OCI-M2 (cell line): ENCODE data around the gene ABLIM2.

ENCODE experiments used
- DNase-seq: peaks from one replicate; lab custom pipeline; 2025; ENCODE audit not compliant: unreplicated experiment; lab: John Stamatoyannopoulos, UW

The ABLIM2 gene

DNA sequence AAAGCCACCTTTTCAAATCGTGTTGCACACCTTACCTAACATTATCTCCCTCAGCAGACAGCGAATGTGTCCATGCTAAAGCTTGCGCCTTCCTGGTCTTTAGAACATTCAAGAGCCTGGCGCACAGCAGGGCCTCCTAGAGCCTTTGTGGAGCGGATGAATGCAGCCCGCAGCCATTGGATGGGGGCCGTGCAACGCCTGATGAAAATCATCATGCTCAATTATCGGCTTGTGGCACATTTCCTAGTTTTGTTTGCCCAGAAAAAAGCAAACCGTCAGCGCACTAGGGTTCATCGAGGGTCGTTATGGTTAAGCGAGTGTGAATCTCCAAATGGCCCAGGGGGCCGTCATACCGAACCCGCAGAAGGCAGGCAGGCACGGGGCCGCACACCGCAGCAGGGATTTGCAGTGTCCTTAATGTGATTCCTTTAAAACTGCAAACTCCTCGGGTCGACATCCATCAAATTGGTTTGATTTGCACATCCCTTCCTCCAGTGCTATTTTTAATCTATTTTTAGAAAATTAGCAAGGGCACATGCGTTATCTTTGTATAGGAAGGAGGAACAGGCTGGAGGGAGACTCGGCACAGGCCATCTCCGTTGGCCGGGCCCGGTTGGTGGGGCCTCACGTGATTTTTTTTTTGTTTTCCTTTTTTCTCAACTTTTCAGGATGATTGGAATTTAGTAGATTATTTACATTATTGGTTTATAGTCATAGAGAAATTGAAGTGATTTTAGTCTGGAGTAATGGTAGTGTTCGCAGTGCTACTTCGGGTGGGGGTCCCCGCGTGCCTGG lies 53.1 kb downstream of the ABLIM2 start:
- no peak for DNase-seq

GRCh38 chr4:8104491-8105305 lies 53.9 kb downstream of the ABLIM2 start:
- no peak for DNase-seq

DNA sequence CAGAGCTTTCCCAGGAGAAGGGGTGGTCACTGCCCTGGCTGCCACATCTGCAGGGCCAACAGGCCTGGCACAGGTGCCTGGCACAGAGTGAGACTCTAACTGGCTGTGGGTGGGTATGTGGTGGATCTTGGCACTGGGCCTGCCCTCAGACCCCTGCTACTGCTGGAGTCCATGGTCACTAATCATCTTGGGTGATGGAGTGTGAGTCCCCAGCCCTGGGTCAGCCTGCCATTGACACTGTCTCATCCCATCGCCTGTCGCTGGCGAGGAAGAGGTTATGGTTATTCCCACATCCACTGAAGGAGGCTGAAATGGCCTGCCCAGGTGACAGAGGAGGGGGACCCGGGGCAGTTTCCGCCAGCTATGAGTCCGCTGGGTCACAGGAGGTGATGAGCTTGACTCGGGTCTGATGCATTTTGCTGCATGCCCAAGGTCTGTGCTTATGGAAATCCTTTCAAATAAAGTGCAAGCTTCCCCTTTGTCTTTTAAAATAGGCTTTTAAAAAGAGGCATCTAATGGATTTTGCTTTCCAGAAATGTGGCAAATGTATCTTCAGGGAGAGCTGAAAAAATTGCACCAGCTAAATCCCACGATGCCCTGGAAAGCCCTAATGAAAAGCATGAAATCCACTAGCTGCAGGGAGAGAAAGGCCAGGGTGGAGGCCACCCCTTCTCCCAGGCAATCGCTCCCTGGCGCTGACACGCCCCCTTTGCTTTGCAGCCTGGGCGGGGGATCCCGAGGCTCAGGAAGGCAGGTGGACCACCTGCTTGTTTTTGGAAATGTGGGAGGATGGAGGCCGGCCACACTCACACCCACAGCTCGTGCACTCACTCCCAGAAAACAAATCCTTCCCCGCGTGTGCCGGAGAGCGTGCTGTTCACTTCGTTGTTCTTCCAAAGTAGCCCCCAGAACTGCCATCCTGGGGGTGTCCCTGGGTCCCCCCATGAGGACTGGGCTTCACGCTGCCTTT lies 54.9 kb downstream of the ABLIM2 start:
- no peak for DNase-seq

DNA sequence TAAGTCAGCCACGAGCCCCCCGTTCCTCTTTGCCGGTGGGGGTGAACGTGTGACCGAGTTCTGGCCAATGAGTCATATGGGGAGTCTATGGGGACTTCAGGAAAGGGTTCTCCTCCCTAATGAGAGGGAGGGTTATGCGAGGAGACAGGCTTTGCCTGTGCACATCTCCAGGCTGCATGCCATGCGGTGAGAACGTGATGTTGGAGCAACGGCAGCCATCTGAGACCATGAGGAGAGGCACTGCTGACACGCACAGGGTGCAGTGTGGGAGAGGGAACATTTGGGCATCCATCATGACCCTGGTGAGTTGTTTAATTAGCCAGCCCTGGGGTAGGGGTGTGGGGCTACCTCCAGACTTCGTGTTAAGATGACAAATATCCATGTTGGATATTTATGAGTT lies 55.8 kb downstream of the ABLIM2 start:
- no peak for DNase-seq

- DNase-seq = no peak
Measured at GRCh38 chr4:8102076-8102355, 56.6 kb downstream of the ABLIM2 start.

- no peak for DNase-seq
Measured at GRCh38 chr4:8101213-8102075, 57.2 kb downstream of the ABLIM2 start.

DNA sequence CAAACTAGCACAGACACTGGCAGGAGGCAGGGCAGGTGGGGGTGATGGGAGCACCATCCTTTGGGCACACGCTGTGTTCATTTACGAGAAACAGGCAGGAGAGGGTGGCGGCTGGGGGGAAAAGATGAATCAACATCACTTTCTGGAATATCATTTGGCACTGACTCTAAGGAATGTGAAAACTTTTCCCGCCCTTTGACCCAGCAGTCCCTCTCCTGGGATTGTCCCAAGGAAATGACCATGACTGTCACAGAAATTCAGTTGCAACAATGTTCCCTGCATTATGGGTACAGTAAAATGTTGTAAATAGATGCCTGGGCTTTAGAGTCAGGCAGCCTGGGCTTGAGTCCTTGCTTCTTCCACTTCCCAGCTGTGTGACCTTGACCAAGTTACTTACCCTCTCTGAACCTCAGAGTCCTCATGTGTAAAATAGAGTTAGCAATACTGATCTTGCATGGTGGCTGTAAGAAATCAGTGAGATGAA lies 58.6 kb downstream of the ABLIM2 start:
- DNase-seq = no peak

DNA sequence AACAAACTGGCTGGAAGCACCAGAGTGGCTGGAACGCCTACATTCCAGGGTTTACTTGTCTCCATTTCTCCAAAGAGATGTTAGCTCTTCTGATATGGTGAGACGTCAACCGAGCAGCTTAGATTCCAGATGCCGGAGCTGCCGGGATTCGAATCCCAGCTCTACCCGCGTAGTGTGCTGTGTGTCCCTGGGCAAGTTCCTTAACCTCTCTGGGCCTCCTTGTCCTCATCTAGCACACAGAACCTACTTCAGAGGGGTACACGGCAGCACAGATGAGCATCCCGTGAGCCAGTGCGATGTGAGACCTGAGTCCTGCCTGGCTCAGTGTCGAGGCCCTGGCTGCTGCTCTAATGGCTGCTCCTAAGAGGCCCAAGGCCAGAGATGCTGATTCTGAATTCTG lies 60.1 kb downstream of the ABLIM2 start:
- DNase-seq = no peak

DNA sequence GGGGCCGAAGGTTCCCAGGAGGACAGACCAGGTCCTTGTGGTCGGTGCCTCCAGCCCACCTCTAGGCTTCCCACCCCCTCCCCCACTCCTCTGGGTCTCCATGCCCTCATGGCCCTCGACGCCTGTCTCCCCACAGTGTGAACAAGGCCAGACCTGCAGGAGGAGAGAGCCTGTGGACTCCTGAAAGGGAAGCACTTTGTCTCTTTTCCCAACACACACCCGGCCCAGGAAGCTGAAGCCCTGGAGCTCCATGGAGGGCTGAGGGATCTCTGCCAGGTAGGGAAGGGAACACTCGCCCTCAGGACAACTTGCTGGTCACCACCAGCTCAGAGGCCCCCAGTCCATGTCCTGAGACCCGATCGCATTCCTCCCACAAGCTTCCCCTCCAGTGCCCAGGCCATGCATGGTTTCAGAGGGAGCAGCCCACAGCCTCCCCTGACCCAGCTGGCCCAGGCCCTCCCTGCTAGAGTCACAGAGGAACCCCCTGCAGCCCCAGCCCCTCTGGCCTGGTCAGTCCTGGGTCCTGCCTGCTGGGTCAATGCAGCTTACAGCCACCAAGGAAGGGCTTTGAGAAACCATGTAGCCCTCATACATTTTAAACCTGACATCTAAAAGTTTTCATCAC lies 60.8 kb downstream of the ABLIM2 start:
- DNase-seq = no peak

GRCh38 chr4:8097141-8097541 lies 61.5 kb downstream of the ABLIM2 start:
- DNase-seq = no peak

DNA sequence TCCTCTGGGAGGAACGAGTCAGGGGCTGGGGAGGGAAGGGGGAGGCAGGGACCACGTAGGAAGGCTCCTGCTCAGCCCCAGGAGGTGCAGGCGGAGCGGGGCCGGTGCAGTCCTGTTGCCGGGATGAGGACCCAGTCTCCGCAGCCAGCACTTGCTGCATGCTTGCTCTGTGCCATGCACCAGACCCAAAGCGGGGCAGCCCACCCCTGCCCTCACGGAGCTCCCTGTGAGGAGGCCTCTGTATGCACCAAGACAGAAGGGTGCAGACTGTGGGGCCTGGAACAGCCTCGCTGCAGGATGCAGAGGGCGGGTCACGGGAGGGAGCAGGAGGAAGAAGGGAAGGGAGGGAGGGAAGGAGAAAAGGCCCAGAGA lies 61.9 kb downstream of the ABLIM2 start:
- no peak for DNase-seq

DNA sequence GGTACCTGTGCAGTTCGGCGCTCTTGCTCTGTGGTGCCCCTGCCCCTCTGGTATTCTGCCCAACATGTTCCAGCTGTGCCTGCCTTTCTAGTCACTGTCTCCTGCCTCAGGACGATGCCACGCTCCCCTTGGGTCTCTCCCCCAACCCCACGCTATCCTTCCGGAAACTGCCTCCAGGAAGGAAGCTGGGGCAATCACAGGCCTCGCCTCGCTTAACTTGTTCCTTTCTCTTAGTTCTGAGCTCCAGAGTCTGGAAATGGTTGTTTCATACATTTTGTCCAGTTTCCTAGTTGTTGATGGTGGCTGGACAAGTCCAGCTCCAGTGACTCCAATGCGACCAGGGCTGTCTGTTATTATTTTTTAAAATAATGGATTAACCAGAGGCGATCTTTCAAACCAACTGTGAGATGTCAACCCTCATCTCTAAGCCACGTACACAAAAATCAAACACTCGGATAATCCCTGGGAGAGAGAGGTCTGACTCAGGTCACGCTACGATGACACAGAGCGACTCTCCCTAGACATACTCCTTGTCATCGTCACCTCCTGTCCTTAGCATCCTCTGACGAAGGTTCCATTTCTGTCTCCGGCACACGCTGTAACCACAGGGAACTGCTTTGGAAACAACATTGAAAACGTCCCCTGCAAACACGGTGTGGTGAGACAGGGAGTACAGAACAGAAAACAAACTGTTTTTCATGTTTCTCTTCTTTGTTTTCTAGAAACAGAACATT lies 62.5 kb downstream of the ABLIM2 start:
- DNase-seq = no peak

DNA sequence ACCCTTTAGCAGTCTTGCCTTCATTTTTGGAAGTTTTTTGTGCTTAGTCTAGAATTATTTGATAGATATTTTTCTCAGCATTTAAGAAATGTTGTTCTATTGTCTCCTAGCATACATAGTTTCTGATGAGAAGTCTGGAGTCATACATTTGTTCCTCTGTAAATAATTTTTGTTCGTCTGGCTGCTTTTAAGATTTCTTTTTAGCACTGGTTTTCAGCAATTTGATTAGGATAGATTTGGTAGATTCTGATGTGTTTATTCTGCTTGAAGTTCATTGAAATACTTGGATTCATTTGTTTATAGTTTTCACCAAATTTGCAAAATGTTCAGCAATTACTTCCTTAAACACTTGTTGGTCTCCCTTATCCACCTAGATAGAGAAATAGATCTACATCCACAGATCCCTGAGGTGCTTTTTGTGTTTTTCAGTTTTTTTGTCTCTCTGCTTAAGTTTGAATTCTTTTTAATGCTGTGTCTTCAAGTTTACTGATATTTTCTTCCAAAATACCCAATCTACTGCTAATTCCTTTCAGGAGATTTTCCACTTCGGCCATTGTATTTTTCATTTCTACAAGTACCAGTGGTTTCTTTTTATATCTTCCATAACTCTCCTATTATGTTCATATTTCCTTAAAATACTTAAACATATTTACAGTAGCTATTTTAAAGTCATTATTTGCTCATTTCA lies 64.9 kb downstream of the ABLIM2 start:
- no peak for DNase-seq

DNA sequence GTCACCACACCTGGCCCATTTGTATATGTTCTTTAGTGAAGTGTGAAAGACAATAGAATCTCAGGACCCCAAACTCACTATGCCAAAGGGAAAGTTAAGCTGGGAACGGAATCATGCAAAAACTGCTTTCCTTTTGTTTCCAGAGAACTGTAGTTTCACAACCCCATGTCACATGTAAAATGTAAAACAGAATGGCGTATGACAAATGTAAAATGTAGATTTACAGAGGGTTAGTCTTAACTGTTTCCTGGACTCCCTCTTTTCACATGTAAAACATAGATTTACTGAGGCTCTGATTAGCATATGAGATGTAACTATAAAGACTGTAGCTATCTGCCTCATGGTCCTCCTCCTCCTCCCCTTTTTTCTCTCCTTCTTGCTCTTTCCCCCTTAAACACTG lies 66.3 kb downstream of the ABLIM2 start:
- no peak for DNase-seq

DNA sequence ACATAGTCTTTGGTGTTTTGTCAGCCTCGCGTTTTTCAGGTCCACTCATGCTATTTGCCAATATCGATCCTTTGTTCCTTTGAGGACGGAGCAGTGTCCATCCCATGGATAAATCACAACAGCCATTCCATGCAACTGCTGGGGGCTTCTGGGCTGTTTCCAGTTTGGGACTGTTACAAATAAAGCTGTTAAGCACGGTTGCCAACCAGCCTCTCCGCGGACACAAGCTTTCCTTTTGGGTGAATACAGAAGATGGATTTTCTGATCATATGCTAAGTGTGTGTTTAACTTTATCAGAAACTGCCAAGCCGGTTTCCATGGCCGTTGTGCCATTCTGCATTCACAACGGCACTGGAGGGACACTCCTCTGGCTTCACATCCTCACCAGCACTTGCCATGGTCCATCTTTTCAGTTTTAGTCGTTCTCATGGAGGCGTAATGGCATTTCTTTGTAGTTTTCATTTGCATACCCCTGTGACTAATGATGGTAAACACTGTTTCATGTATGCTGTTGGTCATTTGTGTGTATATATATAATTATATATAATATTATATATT lies 67.8 kb downstream of the ABLIM2 start:
- DNase-seq = no peak

GRCh38 chr4:8090312-8090711 lies 68.3 kb downstream of the ABLIM2 start:
- DNase-seq = no peak

GRCh38 chr4:8089862-8090261 lies 68.8 kb downstream of the ABLIM2 start:
- DNase-seq = no peak

DNA sequence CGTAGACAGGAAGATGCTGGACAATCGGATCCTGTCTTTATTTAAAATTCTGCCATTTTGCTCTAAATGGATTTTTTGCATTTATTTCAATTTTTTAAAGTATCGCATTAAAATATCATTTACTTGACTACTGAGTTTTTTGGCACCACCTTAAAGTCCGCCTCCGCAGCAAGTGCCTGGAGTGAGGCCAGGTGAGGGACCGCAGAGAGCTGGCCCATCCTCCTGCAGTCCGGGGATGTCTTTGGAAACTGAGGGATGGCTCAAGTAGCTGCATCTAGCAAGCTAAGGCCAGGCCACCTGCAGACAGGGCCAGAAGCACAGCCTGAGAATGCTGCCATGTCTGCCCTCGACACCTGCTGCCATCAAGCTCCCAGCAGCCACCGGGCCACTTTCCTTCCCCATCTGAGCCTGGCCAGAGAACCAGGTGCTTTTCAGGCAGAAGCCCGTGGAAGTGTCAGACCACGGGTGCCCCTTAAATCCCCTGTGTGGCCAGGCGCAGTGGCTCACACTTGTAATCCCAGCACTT lies 69.6 kb downstream of the ABLIM2 start:
- DNase-seq = no peak
